Measurements from ENCODE around the gene LRG1.

Gene LRG1

DNA sequence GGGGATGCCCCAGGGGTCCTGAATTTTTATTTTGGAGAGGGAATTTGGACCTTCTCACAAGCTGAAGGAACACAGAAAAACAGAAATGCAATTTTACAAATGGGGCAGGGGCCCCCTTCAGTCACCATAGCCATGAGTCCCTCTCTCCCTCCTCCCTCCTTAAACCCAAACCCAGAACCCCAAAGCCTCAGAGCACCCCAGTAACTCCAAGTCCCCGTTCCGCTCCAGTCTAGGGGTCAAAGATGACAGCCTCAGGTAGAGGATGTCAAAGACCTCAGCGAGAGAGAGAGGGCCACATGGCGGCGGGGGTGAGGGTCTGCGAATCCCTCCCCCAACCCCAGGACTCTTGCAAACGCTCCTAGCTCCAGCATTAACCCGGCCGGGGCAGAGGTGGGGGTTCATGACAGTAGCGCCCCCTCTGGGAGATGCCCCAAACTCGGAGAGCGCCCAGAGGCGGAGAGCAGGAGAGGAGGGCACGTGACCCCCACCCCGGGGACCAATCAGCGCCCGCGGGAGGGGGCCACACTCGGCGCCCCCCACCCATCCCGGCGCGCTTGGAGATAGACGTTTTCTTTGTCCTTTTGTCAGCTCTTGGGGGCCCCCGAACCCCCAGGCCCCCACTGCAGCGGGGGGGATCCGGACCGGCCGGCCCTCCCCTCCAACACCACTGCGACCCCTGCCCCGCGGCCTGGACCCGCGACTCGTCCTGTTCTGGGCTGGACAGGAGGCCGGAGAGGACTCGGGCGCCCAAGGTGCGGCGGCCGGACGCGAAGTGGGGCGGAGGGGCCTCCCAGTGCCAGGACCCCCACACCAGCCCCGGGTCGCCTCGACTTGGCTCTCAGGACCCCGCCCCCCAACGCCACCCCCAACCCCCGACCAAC, 40.4 kb upstream of the LRG1 start (continued):
- no peak for TF ChIP-seq ZNF391 (tag by site-specific recombination; IDR thresholded peaks at IDR 0.05; ENCODE audit: borderline replicate concordance, low read depth)

DNA sequence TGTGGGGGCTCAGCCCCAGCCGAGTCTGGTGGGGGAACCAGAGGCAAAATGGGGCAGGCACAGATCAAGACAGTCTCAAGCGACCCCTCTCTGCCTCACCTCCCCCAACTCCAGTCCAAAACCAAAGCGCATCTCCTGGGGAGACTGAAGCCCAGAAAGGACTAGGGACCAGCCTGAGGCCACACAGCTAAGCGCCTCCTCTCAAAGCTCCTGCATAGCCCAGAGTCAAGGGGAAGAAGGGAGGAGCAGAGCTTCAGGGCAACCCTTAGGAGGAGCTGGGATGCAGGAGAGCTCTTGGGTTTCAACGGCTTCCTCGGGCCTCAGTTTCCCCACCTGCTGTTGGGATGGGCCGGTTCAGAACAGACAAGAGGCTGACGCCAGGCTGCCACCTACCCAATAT, 39.6 kb upstream of the LRG1 start:
- ChIA-PET CTCF (interaction anchor here (0.6 to 2.9 kb wide), 3 partner anchors 12 to 212 kb away, joined by 3 to 12 read pairs (median 4); partner anchors contain the start of gene FEM1A), POLR2A (no interaction called here)
- Histone ChIP-seq H3K4me3 (ENCODE audit: low read depth, low read length) (no peak overlapping the region), H3K27ac (ENCODE audit: extremely low read depth, low read depth, low read length) (no peak overlapping the region), H3K9me3 (ENCODE audit: control insufficient read depth, insufficient read depth, low read depth, low read length) (no peaks in the 10 kb centered on the region), H3K4me1 (ENCODE audit: control insufficient read depth, insufficient read depth, low read length) (peaks cover 4% of the 10 kb centered on the region), H3K36me3 (ENCODE audit: control insufficient read depth in 2 of 2, insufficient read depth in 1 of 2, low read length in 2 of 2) (no peaks in the 10 kb centered on the region)
- TF ChIP-seq ZNF776 (tag by site-specific recombination; IDR thresholded peaks at IDR 0.05; ENCODE audit: borderline replicate concordance), result no peak
- no peak for TF ChIP-seq AEBP2 (tag by site-specific recombination; IDR thresholded peaks at IDR 0.05; ENCODE audit: borderline replicate concordance)
- no peak for TF ChIP-seq ZBTB44 (tag by site-specific recombination; IDR thresholded peaks at IDR 0.05)
- TF ChIP-seq, protein P1, sequence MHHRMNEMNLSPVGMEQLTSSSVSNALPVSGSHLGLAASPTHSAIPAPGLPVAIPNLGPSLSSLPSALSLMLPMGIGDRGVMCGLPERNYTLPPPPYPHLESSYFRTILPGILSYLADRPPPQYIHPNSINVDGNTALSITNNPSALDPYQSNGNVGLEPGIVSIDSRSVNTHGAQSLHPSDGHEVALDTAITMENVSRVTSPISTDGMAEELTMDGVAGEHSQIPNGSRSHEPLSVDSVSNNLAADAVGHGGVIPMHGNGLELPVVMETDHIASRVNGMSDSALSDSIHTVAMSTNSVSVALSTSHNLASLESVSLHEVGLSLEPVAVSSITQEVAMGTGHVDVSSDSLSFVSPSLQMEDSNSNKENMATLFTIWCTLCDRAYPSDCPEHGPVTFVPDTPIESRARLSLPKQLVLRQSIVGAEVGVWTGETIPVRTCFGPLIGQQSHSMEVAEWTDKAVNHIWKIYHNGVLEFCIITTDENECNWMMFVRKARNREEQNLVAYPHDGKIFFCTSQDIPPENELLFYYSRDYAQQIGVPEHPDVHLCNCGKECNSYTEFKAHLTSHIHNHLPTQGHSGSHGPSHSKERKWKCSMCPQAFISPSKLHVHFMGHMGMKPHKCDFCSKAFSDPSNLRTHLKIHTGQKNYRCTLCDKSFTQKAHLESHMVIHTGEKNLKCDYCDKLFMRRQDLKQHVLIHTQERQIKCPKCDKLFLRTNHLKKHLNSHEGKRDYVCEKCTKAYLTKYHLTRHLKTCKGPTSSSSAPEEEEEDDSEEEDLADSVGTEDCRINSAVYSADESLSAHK (tag by site-specific recombination; IDR thresholded peaks at IDR 0.05), result peak; percentile 40; the same call in 1 of the 2 replicates
- TF ChIP-seq, protein P2, sequence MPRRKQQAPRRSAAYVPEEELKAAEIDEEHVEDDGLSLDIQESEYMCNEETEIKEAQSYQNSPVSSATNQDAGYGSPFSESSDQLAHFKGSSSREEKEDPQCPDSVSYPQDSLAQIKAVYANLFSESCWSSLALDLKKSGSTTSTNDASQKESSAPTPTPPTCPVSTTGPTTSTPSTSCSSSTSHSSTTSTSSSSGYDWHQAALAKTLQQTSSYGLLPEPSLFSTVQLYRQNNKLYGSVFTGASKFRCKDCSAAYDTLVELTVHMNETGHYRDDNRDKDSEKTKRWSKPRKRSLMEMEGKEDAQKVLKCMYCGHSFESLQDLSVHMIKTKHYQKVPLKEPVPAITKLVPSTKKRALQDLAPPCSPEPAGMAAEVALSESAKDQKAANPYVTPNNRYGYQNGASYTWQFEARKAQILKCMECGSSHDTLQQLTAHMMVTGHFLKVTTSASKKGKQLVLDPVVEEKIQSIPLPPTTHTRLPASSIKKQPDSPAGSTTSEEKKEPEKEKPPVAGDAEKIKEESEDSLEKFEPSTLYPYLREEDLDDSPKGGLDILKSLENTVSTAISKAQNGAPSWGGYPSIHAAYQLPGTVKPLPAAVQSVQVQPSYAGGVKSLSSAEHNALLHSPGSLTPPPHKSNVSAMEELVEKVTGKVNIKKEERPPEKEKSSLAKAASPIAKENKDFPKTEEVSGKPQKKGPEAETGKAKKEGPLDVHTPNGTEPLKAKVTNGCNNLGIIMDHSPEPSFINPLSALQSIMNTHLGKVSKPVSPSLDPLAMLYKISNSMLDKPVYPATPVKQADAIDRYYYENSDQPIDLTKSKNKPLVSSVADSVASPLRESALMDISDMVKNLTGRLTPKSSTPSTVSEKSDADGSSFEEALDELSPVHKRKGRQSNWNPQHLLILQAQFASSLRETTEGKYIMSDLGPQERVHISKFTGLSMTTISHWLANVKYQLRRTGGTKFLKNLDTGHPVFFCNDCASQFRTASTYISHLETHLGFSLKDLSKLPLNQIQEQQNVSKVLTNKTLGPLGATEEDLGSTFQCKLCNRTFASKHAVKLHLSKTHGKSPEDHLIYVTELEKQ (tag by site-specific recombination; IDR thresholded peaks at IDR 0.05; ENCODE audit: borderline replicate concordance), result no peak
- TF ChIP-seq IKZF3 (tag by site-specific recombination; IDR thresholded peaks at IDR 0.05), result 0 out of 2 replicates have a peak, but pooled peaks have one; percentile 45
- no peak for TF ChIP-seq ZNF394 (tag by site-specific recombination; IDR thresholded peaks at IDR 0.05; ENCODE audit: borderline replicate concordance)
- peak; percentile 44; the same call in 1 of the 2 replicates for TF ChIP-seq ZNF768 (tag by site-specific recombination; IDR thresholded peaks at IDR 0.05)
- no peak for TF ChIP-seq ZNF549 (tag by site-specific recombination; IDR thresholded peaks at IDR 0.05)
